CD4-positive, alpha-beta T cell treated with Interleukin-15 for 1 hour (primary cell): ENCODE data around the gene S100A8.
"Not testable (repeated sequence)": the region's sequence is repeated elsewhere in the genome, so short reads cannot be mapped to it uniquely, and the experiment has no call there.

Source experiments
- DNase-seq: peaks from one replicate; pipeline ENCODE4 v3.0.0-alpha.2; 2020

S100A8 gene

GRCh38 chr1:153415850-153416570 lies 25.1 kb upstream of the S100A8 start, which contains the start of gene S100A7A:
TSS of gene S100A7A (plus strand) at chr1:153416520. CDS start at chr1:153418083, 1,563 bp downstream.
- DNase-seq = no peak

DNA sequence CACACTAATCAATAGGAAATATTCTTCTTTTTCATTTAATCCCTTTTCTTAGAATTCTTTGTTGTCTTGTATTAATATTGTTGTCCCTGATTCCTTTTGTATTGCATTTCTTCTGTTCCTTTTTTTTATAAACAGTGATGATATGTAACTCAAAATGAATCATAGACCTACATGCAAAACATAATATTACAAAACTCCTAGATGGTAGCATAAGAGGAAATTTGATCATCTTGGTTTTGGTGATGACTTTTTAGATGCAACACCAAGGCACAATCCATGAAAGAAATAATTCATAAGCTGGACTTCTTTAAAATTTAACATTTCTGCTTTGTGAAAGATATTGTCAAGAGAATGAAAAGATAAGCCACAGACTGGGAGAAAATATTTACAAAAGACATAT lies 23.1 kb upstream of the S100A8 start:
- not testable (repeated sequence) for DNase-seq

DNA sequence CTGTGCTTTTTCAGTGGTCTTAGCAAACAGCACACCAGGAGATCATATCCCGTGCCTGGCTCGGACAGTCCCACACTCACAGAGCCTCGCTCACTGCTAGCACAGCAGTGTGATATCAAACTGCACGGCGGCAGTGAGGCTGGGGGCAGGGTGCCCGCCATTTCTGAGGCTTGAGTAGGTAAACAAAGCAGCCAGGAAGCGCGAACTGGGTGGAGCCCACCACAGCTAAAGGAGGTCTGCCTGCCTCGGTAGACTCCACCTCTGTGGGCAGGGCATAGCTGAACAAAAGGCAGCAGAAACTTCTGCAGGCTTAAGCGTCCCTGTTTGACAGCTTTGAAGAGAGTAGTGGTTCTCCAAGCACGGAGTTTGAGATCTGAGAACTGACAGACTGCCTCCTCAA lies 16.4 kb upstream of the S100A8 start:
- not testable (repeated sequence) for DNase-seq

DNA sequence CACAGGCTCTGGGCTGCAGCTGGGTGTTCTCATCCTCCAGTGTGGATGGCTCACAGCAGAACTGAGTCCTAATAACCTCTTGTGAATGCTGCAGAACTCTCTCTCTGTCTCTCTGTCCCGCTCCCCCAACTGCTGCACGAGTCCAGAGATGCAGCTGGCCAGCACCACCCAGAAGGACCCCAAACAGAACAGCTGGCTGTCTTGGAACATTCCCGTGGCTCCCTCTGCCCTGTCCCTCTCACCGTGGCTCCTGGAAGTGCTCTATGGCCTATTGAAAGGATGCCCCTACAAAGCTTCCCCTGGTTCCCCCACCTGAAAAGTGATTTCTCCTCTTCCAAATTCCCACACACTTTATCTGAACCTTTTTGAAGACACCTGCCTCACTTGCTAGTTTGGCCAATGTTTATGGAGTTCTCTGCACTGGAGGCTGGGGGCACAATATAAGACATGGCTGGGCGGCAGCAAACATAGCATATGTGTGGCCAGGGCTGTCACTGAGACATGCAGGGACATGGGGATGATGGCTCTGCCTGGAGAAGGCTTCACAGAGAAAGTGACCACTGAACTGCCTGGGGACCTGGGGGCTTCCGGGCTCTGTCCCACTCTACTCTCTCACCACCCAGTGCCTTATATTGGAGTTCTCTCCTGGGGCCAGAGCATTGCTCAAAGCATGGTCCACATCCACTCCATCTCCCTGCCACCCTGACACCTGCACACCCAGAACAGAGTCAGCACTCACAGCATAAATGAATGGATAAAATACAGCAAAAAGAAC lies 15.1 kb upstream of the S100A8 start:
- DNase-seq = not testable (repeated sequence)

GRCh38 chr1:153404768-153405167 lies 13.9 kb upstream of the S100A8 start:
- peak; percentile 53 for DNase-seq

GRCh38 chr1:153404086-153404635 lies 13.3 kb upstream of the S100A8 start:
- DNase-seq = no peak

DNA sequence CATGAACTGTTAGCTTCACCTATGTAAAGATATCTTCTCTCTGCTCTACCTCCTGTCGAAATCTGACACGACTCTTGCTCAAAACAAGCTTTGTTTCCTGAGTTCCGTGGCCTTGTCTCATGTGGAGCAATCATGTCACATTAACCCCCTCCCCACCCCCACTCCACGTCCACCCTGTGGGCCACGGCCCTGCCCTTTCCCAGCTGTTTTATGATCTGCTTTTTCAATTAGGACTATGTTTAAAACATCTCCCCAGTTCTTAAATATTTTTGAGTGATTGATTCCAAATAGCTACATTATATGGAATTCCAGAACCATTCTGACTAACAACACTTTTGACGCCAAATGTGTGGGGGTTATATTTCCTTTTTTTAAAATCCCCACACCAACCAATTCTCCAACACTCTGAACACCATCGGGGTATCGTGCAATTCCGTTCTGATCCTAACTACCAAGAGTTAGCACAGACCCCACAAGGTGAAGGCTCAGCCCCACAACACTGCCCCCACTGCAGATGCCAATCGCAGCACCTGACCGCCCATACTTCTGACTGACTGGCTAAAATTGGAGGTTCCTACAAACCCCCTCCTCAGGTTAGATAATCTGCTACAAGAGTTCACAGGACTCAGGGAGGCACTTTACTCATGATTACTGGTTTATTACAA lies 12.7 kb upstream of the S100A8 start:
- no peak for DNase-seq

- DNase-seq = no peak
Measured at GRCh38 chr1:153402226-153402625, 11.4 kb upstream of the S100A8 start.

GRCh38 chr1:153401461-153401860 lies 10.6 kb upstream of the S100A8 start:
- no peak for DNase-seq

DNA sequence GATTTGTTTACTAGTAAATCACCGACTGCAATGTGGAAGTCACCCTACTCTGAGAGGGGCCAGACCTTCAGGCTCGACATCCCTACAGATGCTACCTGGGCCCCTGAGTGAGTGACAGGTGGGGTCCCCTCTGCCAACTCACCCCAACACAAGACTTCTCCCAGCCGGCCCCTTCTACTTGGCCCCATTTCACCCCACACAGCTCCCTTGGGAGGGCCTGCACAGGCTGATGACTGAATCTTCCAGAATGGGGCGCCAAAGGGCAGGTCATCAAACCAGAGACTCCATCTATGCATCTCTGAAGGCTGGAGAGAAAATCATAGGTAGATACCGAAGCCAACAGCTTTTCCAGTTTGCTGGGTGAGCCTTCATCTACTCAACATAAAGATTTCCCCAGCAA lies 9.4 kb upstream of the S100A8 start:
- no peak for DNase-seq

DNA sequence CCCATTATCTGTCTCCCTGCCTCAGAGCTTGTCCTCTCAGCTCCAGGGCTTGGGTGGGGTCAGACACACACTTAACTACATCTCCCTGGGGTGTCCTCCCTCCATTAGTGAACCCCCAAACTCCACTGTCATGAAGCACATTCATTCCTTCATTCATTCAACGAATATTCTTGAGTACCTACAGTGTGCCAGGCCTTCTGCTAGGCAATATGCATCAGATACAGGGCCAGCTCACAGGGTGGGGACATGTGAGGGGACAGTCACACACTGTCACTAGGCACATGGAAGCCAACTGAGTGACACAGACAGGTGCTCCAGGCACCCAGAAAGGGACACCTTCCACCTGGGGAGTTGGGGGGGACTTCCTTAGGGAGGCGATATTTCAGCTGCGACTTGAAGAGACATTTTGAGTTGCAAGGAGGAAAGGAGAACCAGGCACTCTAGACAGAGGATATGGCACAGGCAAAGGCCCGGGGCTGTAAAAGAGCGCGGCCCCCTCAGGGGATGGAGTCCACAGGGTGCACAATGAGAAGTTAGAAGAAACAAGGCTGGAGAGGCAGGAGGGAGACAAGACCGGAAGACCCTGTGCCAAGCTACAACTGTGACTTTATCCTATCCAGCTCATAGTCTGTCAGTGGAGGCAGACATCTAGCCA lies 8.7 kb upstream of the S100A8 start:
- no peak for DNase-seq

DNA sequence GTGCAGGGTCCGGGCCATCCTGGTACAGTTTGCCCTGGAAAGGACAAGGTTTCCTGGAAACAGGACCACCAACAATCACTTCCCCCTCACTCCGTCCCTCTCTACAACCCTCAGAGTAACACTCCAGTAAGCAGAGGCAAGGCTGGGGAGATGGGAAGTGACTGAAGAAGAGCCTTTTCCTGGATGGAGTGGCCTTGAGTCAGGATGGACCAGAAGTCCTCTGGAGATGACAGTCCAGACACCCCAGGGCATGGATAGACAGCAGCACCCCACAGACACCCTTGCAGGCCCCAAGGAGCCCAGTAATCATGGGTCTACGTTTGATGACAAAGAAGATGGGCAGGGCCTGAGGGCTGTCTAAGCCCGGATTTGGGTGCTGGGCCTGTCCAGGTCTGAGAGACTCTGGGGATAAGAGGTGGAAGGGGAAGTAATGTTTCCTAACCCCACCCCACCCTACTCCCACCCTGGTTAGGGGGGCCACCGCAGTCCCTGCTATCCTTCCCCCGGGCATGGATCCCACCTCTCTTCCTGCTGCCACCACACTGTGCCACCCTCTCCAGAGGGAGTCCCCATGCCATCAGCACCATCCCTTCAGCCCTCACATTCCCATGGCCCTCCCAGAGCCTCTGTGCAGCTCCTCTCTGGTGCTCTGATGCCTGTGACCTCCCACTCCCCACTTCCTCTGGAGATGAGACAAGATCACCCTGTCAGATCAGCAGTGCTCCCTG lies 7.2 kb upstream of the S100A8 start:
- no peak for DNase-seq

DNA sequence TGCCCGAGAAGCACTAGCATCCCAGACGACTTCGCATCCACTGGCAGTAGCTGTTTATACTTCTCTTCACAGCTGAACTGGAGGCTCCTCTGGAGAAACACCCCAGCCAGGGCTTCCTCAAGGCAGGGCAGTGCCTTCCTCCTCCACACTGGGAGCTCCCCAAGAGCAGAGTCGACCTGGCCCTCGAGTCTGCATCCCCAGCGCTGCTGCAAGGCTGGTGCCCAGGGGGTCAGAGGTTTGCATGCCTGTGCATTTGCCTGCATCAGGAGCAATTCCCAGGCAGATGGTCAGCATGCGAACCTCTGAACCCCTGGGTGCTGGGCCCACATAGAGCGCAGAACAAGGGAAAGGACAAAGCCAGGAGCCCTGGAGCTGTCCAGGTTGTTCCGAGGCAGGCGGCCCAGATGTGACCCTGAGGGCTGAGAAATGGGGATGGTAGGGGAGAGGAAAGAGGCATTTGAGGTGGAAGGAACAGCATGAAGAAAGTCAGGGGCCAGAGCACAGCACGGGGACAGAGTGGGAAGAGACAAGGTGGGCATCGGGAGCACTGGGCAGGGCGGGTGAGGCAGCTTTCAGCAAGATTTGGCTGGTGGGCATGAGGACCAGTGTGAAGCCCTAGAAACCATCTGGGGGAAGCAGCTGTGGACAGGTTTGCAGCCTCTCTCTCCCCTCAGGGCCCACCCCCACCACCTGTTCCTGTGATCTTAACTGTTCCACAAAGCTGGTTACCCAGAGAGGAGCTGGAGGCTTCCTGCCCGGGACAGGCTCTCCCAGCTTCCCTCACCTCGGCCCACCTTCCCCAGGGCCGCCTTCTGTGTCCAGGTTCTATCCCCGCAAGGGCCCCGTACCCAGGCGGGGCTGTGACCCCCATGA lies 6.4 kb upstream of the S100A8 start:
- DNase-seq = no peak

- no peak for DNase-seq
Measured at GRCh38 chr1:153396461-153396860, 5.6 kb upstream of the S100A8 start.

- DNase-seq = no peak
Measured at GRCh38 chr1:153395776-153396175, 4.9 kb upstream of the S100A8 start.

DNA sequence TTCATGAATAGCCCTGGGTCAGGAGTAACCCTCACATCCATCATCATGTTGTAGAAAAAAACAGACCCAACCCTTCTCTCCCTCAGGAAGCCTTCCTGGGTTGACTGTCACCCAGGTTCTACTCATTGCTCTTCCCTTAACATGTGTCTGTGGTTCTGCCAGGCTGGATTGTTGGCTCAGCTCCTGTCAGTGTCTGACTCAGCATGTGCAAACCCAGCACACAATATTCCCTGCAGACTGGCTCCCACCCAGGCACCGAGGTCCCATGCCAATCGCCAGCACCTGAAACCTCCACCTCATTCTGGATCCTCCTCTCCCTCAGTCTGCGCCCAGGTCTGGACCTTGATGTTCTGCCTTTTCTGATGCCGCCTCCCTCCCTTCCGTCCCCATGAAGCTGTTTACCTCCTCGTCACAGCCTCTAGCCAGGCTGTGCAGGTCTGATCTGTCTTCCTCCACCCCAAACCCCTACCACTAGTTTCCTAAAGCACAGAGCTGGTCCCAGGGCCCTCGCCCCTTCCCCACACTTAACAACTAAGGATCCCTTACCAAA lies 4.3 kb upstream of the S100A8 start:
- DNase-seq = no peak

DNA sequence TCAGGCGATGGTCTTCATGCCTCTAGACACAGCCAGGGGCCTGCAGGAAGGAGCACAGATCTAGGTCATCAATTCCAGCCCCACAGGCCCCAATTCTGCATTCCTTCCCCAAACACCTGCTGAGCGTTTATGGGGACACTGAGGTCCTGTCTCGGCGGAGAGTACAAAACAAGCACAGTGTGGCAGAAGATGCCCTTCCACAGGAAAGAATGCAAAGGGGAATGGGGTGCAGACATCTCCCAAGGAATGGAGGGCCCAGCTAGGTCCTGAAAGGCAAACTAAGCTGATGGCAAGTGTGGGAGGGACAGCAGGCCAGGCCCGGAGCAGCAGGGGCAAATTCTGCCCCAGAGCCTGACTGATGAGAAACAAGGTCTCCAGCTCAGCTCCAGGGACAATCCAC lies 3.5 kb upstream of the S100A8 start:
- DNase-seq = no peak

GRCh38 chr1:153393926-153394325 lies 3.1 kb upstream of the S100A8 start:
- DNase-seq = no peak

- no peak for DNase-seq
Measured at GRCh38 chr1:153392822-153393221, 1.9 kb upstream of the S100A8 start.

- DNase-seq = no peak
Measured at GRCh38 chr1:153392258-153392657, 1.4 kb upstream of the S100A8 start.
